Activated B cell treated with CpG ODN at 0.5 μM for 24 hours (primary cell): ENCODE measurements around the gene SLC1A7. TPM values are rescaled to one million over a fixed set of nuclear protein-coding genes. Genes with fewer than 3 reads are reported as not detected.

Experiments used
- ATAC-seq: fragments of 200-7000 bp; cut with Tn5 transposase; one replicate; pipeline ENCODE4 v1.10.0; 2021; ENCODE audit warnings: low read depth, mild to moderate bottlenecking, moderate library complexity
- CTCF ChIA-PET: fragments of 350-600 bp; sonication (Branson Sonifier 250); formaldehyde crosslinking; loops from one replicate; lab custom pipeline; 2021; ENCODE audit warnings: antibody characterized with exemption; lab: Charles Lee
- POLR2A ChIA-PET: fragments of 350-600 bp; sonication (Branson Sonifier 250); formaldehyde crosslinking; loops from one replicate; lab custom pipeline; 2021; ENCODE audit warnings: antibody characterized with exemption; lab: Charles Lee
- DNase-seq: peaks from one replicate; pipeline ENCODE4 v3.0.0; 2022
- H3K27ac Mint-ChIP-seq: one replicate; pipeline ENCODE4 v1.8.0; 2020; ENCODE audit warnings: mixed read lengths
- H3K27me3 Mint-ChIP-seq: one replicate; pipeline ENCODE4 v1.8.0; 2021; ENCODE audit warnings: mixed read lengths
- H3K36me3 Mint-ChIP-seq: one replicate; pipeline ENCODE4 v1.8.0; 2021; ENCODE audit warnings: low read depth, mixed read lengths
- H3K4me1 Mint-ChIP-seq: one replicate; pipeline ENCODE4 v1.8.0; 2021; ENCODE audit warnings: mixed read lengths
- H3K4me3 Mint-ChIP-seq: one replicate; pipeline ENCODE4 v1.8.0; 2020; ENCODE audit warnings: mild to moderate bottlenecking, mixed read lengths
- H3K9me3 Mint-ChIP-seq: one replicate; pipeline ENCODE4 v1.8.0; 2020; ENCODE audit warnings: mixed read lengths
- CTCF ChIP-seq: fragments of 200-600 bp; IDR thresholded peaks from one replicate; pipeline ENCODE4 v1.8.0; 2022; ENCODE audit warnings: antibody characterized with exemption, mild to moderate bottlenecking
- intact Hi-C: fragments of 100-400 bp; cut with micrococcal nuclease; formaldehyde crosslinking; loops from one replicate; pipeline ENCODE4 v1.15.1; 2024
- total RNA-seq: library from RNA; stranded (reverse); gene quantifications from 2 replicates; pipeline ENCODE4 v1.2.3, GENCODE V29; 2022

The SLC1A7 gene
- total RNA-seq, 1 donor from 2014 or later: not detected

GRCh38 chr1:53079251-53079650 is 63.2 kb downstream of the SLC1A7 start:
- ATAC-seq (no peak), DNase-seq (no peak)
- Mint-ChIP-seq H3K27ac (no peak overlapping the region), H3K4me1 (no peaks in the 10 kb centered on the region), H3K36me3 (no peaks in the 10 kb centered on the region), H3K9me3 (no peaks in the 10 kb centered on the region), H3K27me3 (peaks cover 5% of the 10 kb centered on the region), H3K4me3 (no peak overlapping the region)
- ChIA-PET POLR2A (no interaction called here), CTCF (no interaction called here)
- intact Hi-C loops: no loop called here
- TF ChIP-seq CTCF: no peak

- ATAC-seq (no peak), DNase-seq (no peak)
- intact Hi-C loops: no loop called here
- Mint-ChIP-seq H3K27ac (no peak overlapping the region), H3K4me1 (no peaks in the 10 kb centered on the region), H3K4me3 (no peak overlapping the region), H3K27me3 (peaks cover 5% of the 10 kb centered on the region), H3K9me3 (no peaks in the 10 kb centered on the region), H3K36me3 (no peaks in the 10 kb centered on the region)
- TF ChIP-seq CTCF: no peak
- ChIA-PET POLR2A (no interaction called here), CTCF (no interaction called here)
Measured at GRCh38 chr1:53078333-53079101, 63.9 kb downstream of the SLC1A7 start.

- no peak for ATAC-seq
- no peak for DNase-seq
- H3K27ac Mint-ChIP-seq: no peak overlapping the region
- intact Hi-C loops: no loop called here
- no peak for TF ChIP-seq CTCF
- H3K4me3 Mint-ChIP-seq: no peak overlapping the region
- H3K9me3 Mint-ChIP-seq: no peaks in the 10 kb centered on the region
- no peaks in the 10 kb centered on the region for H3K36me3 Mint-ChIP-seq
- no peaks in the 10 kb centered on the region for H3K4me1 Mint-ChIP-seq
- H3K27me3 Mint-ChIP-seq: peaks cover 5% of the 10 kb centered on the region
- POLR2A ChIA-PET: no interaction called here
- CTCF ChIA-PET: no interaction called here
Measured at GRCh38 chr1:53077599-53077965, 64.9 kb downstream of the SLC1A7 start.

GRCh38 chr1:53076721-53077598 is 65.5 kb downstream of the SLC1A7 start:
- TF ChIP-seq CTCF: no peak
- Mint-ChIP-seq H3K27me3 (peaks cover 5% of the 10 kb centered on the region), H3K36me3 (no peaks in the 10 kb centered on the region), H3K4me3 (no peak overlapping the region), H3K9me3 (no peaks in the 10 kb centered on the region), H3K27ac (no peak overlapping the region), H3K4me1 (no peaks in the 10 kb centered on the region)
- DNase-seq: no peak
- intact Hi-C loops: no loop called here
- ChIA-PET CTCF (no interaction called here), POLR2A (no interaction called here)
- ATAC-seq: no peak

- Mint-ChIP-seq H3K36me3 (no peaks in the 10 kb centered on the region), H3K9me3 (no peaks in the 10 kb centered on the region), H3K4me3 (no peak overlapping the region), H3K27ac (no peak overlapping the region), H3K27me3 (peaks cover 5% of the 10 kb centered on the region), H3K4me1 (no peaks in the 10 kb centered on the region)
- no peak for TF ChIP-seq CTCF
- intact Hi-C loops: no loop called here
- ChIA-PET POLR2A (no interaction called here), CTCF (no interaction called here)
- no peak for DNase-seq
- ATAC-seq: no peak
Measured at GRCh38 chr1:53076165-53076564, 66.3 kb downstream of the SLC1A7 start.
